ENCODE results near the gene TNFRSF4. TPM values are rescaled to one million over a fixed set of nuclear protein-coding genes. Genes with fewer than 3 reads are reported as not detected.

TNFRSF4 gene
- total RNA-seq, 1 donor from 2014 or later = 7.7 TPM

DNA sequence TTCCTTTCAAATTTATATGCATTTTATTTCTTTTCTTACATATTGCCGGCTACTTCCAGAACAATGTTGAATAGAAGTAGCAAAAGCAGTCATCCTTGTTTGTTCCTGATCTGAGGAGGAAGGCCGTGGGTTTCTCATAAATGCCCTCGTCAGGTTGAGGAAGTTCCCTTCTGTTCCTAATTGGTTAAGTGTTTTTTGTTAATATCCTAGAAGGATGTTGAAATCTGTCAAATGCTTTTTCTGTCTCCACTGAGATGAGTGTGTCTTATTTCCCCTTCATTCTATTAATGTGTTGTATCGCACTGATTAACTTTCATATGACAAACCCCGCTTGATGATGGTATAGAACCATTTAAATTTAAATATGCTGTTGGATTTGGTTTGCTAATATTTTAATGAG, 24.8 kb downstream of the TNFRSF4 start:
- Histone ChIP-seq H3K36me3 (no peaks in the 10 kb centered on the region), H3K4me3 (no peak overlapping the region), H3K4me1 (no peaks in the 10 kb centered on the region), H3K9me3 (no peaks in the 10 kb centered on the region), H3K27me3 (no peaks in the 10 kb centered on the region), H3K27ac (no peak overlapping the region)
- intact Hi-C loops (cut with DNase I) = no loop called here
- no peak for DNase-seq
- TF ChIP-seq, protein P1, sequence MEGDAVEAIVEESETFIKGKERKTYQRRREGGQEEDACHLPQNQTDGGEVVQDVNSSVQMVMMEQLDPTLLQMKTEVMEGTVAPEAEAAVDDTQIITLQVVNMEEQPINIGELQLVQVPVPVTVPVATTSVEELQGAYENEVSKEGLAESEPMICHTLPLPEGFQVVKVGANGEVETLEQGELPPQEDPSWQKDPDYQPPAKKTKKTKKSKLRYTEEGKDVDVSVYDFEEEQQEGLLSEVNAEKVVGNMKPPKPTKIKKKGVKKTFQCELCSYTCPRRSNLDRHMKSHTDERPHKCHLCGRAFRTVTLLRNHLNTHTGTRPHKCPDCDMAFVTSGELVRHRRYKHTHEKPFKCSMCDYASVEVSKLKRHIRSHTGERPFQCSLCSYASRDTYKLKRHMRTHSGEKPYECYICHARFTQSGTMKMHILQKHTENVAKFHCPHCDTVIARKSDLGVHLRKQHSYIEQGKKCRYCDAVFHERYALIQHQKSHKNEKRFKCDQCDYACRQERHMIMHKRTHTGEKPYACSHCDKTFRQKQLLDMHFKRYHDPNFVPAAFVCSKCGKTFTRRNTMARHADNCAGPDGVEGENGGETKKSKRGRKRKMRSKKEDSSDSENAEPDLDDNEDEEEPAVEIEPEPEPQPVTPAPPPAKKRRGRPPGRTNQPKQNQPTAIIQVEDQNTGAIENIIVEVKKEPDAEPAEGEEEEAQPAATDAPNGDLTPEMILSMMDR (IDR thresholded peaks at IDR 0.05) = no peak
- peak; percentile 57 for ATAC-seq

DNA sequence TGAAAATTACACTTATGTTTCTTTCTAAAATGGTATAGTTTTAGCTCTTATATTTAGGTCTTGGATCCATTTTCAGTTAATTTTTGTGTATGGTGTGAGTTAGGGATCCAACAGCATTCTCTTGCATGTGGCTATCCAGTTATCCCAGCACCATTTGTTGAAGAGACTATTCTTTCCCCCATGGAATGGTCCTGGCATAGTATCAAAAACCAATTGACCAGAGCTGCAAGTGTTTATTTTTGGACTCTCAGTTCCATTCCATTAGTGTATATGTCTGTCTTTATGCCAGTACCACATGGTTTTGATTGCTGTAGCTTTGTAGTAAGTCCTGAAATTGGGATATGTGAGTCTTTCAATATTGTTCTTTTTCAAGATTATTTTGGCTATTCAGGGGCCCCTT, 26.0 kb downstream of the TNFRSF4 start:
- Histone ChIP-seq H3K4me3 (no peak overlapping the region), H3K27ac (no peak overlapping the region), H3K27me3 (no peaks in the 10 kb centered on the region), H3K9me3 (no peaks in the 10 kb centered on the region), H3K4me1 (no peaks in the 10 kb centered on the region), H3K36me3 (no peaks in the 10 kb centered on the region)
- ATAC-seq = no peak
- intact Hi-C loops (cut with DNase I) = no loop called here
- TF ChIP-seq, protein P1 (IDR thresholded peaks at IDR 0.05) = no peak
- no peak for DNase-seq

DNA sequence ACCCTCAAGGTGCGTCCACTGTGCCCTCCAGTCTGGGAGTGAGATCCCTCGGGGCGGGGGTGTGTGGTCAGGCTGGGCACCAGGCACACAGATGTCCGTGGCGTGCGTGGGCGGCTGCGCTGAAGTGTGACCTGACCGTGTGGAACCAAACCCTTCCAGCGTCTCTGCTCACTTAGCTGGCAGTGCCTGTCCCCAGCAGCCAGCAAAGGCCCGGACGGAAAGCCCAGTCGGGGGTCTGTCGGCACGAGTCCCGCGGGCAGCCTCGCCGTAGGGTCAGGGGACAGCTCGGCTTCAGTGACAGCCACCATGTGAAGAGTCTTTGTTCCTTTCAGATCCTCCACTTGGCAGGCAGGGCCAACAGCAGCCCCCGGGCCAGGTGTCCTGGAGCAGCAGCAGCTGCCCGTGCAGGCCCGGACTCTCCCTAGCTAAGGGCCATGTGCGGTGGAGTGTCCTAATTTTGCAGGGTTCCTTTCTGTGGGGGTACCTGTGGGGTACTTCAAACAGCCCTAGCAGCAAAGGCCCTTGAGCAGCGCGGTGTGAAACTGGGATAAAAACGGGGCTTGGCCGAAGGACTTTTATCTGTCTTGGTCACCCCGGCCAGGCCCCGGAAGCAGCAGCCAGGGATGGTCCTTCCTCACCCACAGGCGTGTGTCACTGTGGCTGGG, 28.7 kb downstream of the TNFRSF4 start:
- intact Hi-C loops (cut with DNase I) = no loop called here
- Histone ChIP-seq H3K36me3 (no peaks in the 10 kb centered on the region), H3K27ac (no peak overlapping the region), H3K4me1 (no peaks in the 10 kb centered on the region), H3K9me3 (no peaks in the 10 kb centered on the region), H3K4me3 (no peak overlapping the region), H3K27me3 (peaks cover 3% of the 10 kb centered on the region)
- ATAC-seq (no peak), DNase-seq (no peak)
- TF ChIP-seq, protein P1 (IDR thresholded peaks at IDR 0.05) = no peak

DNA sequence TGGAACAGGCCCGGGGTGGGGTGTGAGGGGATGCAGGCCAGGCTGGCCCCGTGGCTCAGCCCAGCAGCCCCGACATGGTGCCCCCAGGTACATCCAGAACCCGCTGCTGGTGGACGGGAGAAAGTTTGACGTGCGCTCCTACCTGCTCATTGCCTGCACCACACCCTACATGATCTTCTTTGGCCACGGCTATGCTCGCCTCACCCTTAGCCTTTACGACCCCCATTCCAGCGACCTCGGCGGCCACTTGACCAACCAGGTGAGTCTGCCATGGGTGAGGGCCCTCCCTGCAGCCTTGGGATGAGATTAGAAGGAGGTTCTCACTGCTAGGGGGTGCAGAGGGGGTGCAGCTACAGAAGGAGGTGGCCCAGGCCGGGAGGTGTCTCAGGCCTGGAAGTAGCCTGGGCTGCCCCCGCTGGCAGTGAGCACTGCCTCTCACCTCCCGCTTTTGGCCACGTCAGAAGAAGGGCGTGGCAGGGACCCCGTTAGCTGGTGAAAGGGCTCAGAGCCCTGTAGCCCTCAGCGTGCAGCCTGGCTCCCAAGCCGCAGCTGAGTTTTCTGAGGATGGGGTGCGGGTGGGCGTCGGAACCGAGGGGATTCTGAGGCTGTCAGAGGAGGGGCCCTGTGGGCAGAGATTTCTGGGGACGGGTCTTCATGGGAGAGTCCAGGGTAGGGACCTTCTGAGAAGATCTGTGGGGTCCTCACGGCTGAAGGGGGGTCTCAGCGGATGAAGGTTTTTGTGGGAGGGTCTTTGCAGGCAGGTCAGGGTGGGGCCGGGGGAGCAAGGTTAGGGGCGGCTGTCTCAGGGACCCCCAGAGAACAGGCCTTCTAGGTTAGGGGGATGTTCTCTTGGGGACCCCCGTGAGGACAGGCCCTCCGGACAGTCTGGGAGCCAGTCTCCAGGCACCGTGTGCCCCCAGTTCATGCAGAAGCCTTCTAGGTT, 29.8 kb downstream of the TNFRSF4 start:
- Histone ChIP-seq H3K36me3 (no peaks in the 10 kb centered on the region), H3K9me3 (no peaks in the 10 kb centered on the region), H3K4me3 (no peak overlapping the region), H3K4me1 (no peaks in the 10 kb centered on the region), H3K27me3 (peaks cover 9% of the 10 kb centered on the region), H3K27ac (no peak overlapping the region)
- intact Hi-C loops (cut with DNase I) = no loop called here
- TF ChIP-seq, protein P1 (IDR thresholded peaks at IDR 0.05) = no peak
- ATAC-seq = no peak
- DNase-seq = no peak

DNA sequence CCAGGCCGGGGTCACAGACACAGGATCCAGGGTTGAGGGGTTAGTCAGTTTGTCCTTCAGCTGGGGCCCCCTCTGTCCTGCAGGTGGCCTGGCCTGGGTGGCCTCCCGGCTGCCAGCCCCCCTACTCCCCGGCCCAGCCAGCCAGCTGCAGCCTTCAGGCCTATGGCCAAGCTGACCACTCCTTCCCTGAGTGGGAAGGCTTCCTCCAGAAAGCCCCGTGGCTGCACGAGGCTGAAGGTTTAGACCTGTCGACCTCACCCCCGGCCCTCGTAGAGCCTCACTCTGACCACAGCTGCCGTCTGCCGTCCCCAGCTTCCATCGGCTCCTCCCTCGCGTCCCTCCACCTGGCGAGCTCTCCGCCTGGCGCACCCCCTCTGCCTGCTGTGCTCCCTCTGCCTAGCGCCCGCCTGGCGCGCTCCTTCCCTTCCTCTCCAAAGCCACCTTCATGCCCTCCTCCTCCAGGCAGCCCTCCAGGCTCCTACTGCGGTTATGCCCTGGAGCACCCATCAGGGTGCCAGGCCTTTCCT, 30.7 kb downstream of the TNFRSF4 start:
- DNase-seq = no peak
- H3K36me3 ChIP-seq = no peaks in the 10 kb centered on the region
- H3K9me3 ChIP-seq = no peaks in the 10 kb centered on the region
- H3K27ac ChIP-seq = no peak overlapping the region
- H3K27me3 ChIP-seq = peaks cover 12% of the 10 kb centered on the region
- peak; percentile 3 for ATAC-seq
- TF ChIP-seq, protein P1 (IDR thresholded peaks at IDR 0.05) = no peak
- H3K4me1 ChIP-seq = no peaks in the 10 kb centered on the region
- intact Hi-C loops (cut with DNase I) = no loop called here
- no peak overlapping the region for H3K4me3 ChIP-seq
